Mesothelial cell of epicardium (in vitro differentiated cells): ENCODE results near the gene GXYLT2. TPM values are rescaled to one million over a fixed set of nuclear protein-coding genes. Genes with fewer than 3 reads are reported as not detected.
A peak's percentile ranks its signal among the peaks of the same experiment; 100 is the strongest.

Experiments used
- DNase-seq, 2 experiments: peaks; one replicate each; pipeline ENCODE4 v3.0.0; 2021; ENCODE audit warnings: low spot score in 2 of 2; ENCODE audit not compliant: unreplicated experiment in 2 of 2
- H3K27ac Mint-ChIP-seq: 2 replicates; pipeline ENCODE4 v1.8.0; 2021; ENCODE audit warnings: mixed read lengths
- H3K27me3 Mint-ChIP-seq: 2 replicates; pipeline ENCODE4 v1.8.0; 2021; ENCODE audit warnings: low read depth, mixed read lengths
- H3K36me3 Mint-ChIP-seq: 2 replicates; pipeline ENCODE4 v1.8.0; 2021; ENCODE audit warnings: mixed read lengths
- H3K4me1 Mint-ChIP-seq: 2 replicates; pipeline ENCODE4 v1.8.0; 2021; ENCODE audit warnings: mixed read lengths
- H3K4me3 Mint-ChIP-seq: 2 replicates; pipeline ENCODE4 v1.8.0; 2021; ENCODE audit warnings: mild to moderate bottlenecking, moderate library complexity, mixed read lengths
- H3K9me3 Mint-ChIP-seq: 2 replicates; pipeline ENCODE4 v1.8.0; 2021; ENCODE audit warnings: mixed read lengths
- CTCF ChIP-seq: fragments of 200-600 bp; sonication (generic); IDR thresholded peaks from one replicate; pipeline ENCODE4 v1.5.0; 2021; ENCODE audit warnings: antibody characterized with exemption; ENCODE audit not compliant: unreplicated experiment
- total RNA-seq: library from RNA; stranded (reverse); gene quantifications from 3 replicates; pipeline ENCODE4 v1.2.1, GENCODE V29; 2021

The GXYLT2 gene
- total RNA-seq, 1 donor from 2014 or later: 32.8 TPM

GRCh38 chr3:73024836-73025235, 137.0 kb downstream of the GXYLT2 start:
- H3K9me3 Mint-ChIP-seq: no peaks in the 10 kb centered on the region
- H3K4me3 Mint-ChIP-seq: no peak overlapping the region
- peaks cover 3% of the 10 kb centered on the region for H3K36me3 Mint-ChIP-seq
- peaks cover 27% of the 10 kb centered on the region for H3K4me1 Mint-ChIP-seq
- H3K27ac Mint-ChIP-seq: peak overlapping the region; percentile 40
- no peaks in the 10 kb centered on the region for H3K27me3 Mint-ChIP-seq
- TF ChIP-seq CTCF: no peak
- no peak for DNase-seq

GRCh38 chr3:73026111-73026759, 138.4 kb downstream of the GXYLT2 start:
- no peaks in the 10 kb centered on the region for H3K9me3 Mint-ChIP-seq

More at GRCh38 chr3:73026111-73026759, 138.4 kb downstream of the GXYLT2 start:
- no peak for DNase-seq
- peak overlapping the region; percentile 31 for H3K27ac Mint-ChIP-seq
- TF ChIP-seq CTCF: no peak
- peaks cover 26% of the 10 kb centered on the region for H3K4me1 Mint-ChIP-seq
- H3K4me3 Mint-ChIP-seq: no peak overlapping the region
- H3K27me3 Mint-ChIP-seq: no peaks in the 10 kb centered on the region
- H3K36me3 Mint-ChIP-seq: peaks cover 6% of the 10 kb centered on the region

Other genes with a start within 250 kb of the GXYLT2 start
- 17.0 to 22.0 TPM (median 18.6 TPM) in 3 replicates for gene SHQ1, start 39.6 kb upstream of the GXYLT2 start, total RNA-seq
- gene PPP4R2, start 108.8 kb downstream of the GXYLT2 start, total RNA-seq: 111 to 117 TPM (median 116 TPM) in 3 replicates
- 10.5 to 11.3 TPM (median 10.7 TPM) in 3 replicates for gene EBLN2, start 173.6 kb downstream of the GXYLT2 start, total RNA-seq